ENCODE measurements around the gene OLFM1.

OLFM1 gene

DNA sequence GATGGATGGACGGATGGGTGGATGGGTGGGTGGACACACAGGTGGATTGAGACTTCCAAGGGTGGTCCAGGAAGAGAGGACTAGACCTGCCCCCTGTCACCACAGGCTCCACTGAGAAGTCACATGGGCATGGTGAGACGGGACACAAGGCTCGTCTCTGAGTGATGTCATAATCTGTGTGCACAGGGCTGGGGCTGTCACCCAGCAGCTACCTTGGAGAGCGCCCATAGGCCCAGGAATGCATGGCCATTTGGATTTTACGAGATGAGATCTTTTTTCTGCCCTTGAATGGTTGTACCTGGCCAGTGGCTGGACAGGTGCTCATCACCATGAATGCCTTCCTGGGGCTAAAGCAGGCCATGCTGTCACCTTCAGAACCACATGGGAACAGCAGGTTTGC is 3.1 kb downstream of the OLFM1 start:
- DNase-seq: no peak

GRCh38 chr9:135091545-135091944 is 4.1 kb downstream of the OLFM1 start:
- DNase-seq: no peak

DNA sequence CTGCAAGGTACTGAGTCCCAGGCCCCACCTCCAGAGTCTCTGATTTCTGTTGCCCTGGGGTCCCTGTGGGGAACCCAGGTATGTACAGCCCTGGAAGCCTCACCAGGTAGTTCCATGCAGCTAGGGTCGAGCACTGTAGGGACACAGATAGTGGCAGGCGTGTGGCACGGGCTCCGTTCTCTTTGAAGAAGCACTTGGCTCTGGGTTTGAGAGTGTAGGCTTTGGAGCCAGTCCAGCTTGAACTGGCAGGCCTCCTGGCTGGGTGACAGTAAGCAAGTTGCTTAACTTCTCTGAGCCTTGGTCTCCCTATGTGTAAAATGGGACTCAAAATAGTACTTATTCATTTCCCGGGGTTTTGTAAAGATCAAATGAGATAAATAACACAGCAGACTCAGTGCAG is 5.6 kb downstream of the OLFM1 start:
- no peak for DNase-seq

- no peak for DNase-seq
These were observed 6.6 kb downstream of the OLFM1 start for GRCh38 chr9:135093911-135094584.

DNA sequence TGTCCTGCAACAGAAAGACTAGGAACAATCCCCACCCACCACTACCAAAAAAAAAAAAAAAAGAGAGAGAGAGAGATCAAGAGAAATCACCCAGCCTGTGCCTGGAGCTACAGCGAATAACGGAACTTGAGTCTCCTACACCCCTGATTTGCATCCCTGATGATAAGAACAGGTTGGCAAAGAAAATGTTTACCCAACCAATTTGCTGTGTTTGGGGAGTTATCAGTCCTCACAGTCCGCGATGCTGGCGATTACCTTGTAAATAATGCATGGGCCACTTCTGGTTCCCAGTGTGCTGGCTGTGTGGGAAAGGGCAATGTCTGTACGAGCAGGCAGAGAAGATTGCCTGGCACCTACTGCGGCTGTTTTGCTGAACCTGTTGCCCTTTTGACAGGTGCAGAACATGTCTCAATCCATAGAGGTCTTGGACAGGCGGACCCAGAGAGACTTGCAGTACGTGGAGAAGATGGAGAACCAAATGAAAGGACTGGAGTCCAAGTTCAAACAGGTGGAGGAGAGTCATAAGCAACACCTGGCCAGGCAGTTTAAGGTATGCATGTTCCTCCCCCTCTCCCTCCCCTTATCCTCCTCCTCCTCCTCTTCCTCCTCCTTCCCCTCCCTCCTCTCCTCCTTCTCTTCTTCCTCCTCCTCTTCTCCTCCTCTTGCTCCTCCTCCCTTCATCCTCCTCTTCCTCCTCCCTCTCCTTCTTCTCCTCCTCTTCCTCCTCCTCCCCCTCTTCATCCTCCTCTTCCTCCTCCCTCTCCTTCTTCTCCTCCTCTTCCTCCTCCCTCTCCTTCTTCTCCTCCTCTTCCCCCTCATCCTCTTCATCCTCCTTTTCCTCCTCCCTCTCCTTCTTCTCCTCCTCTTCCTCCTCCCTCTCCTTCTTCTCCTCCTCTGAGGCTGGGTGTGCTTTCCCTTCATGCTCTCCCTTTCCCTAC is 8.3 kb downstream of the OLFM1 start:
- DNase-seq: no peak

- no peak for DNase-seq
These were observed 9.0 kb downstream of the OLFM1 start for GRCh38 chr9:135096408-135096895.

DNA sequence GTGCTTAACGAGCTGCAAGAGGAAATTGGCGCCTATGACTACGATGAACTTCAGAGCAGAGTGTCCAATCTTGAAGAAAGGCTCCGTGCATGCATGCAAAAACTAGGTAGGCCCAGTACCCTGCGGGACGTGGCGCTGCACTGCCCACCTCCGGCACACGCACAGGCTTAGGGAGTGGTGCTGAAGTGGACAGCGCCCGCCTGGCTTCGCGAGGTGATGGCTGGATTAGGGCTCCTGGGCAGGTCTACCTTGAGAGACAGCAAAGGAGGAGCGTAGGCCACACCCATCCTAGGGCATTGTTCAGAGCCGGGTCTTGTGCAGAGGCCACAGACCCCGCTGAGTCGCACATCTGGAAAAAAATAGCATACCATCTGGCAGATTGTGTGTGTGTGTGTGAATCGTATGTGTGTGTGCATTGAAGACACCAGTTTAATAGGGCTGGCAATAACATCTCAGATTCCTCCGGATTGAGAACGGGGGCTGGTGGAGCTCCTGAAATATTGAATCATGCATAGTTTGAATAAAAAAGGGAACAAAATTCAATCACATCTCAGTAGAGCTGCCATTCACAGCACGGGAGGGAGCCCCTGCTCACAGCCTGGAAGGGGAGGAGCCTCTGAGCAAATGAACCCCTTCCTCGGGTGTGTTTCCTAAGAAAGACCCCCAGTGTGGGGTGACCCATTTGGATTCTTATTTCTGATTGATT is 11.1 kb downstream of the OLFM1 start:
- DNase-seq: no peak

DNA sequence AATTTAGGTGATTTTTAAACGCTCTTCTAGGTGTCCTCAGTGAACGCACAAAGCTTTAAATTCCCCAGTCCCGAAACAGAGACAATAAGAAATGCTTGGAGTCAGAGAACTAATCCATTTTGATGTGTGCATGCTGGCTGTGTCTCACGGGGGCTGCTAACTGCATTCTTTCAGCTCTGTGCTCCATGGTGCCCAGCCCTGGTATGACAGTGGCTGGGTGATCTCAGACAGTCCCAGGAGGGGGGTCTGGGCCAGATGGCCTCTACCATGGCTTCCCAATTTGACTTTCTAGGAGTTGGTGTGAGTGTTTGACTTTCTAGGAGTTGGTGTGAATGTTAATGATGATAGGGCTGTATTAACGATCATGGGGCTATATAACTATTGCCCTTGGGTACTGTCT is 12.1 kb downstream of the OLFM1 start:
- DNase-seq: no peak

DNA sequence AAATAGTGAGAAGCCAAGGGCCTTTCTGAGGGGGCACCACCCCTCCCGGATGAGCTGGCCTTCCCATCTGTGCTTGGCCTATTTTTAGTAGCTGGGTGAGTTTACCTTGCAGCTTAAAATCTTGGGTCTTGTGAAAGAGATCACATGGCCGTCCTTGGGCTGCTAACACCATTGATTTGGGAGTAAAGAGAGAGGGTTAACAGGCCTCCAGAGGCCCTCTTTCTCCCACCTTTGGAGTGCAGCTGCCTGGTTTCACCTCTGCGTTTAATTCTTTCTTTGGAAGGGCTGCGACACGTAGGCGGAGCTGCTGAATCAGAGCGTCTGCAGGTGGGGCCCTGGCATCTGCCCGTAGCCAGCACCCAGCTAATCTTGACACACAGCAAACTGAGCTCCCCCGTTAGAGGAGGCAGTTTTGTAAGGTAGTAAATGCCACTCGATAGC is 12.8 kb downstream of the OLFM1 start:
- no peak for DNase-seq

DNA sequence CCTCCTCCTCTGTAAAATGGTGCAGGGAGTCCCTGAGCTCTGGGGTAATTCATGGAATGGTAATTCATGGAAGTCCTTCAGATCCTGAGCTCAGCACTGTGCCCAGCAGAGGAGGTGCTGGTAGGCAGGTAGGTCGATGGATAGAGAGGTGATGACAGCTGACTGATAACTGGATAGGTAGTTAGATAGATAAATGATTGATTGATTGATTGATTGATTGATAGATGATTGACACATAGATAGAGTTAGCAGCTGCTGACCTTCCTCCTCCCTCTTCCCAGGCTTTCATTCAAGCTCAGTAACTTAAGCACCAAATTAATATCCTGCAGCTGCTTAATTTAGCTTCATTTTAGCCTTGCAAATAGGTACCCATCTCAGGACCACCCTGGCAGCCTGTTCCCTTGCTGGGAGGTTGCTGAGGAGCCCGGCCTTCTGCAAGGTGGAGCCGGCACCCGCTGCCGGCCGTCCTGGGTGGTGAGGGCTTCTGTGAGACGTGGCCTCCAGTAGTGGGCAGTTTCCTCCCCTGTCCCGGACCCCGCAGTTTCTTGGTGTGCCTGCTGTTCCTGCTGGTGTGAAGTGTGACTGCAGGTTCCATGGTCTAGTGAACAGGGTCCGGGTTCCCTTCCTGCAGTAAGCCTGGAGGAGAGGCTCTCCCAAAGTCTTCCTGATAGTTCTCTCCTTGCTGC is 13.4 kb downstream of the OLFM1 start:
- DNase-seq: no peak

- DNase-seq: no peak
These were observed 14.0 kb downstream of the OLFM1 start for GRCh38 chr9:135101486-135101885.

DNA sequence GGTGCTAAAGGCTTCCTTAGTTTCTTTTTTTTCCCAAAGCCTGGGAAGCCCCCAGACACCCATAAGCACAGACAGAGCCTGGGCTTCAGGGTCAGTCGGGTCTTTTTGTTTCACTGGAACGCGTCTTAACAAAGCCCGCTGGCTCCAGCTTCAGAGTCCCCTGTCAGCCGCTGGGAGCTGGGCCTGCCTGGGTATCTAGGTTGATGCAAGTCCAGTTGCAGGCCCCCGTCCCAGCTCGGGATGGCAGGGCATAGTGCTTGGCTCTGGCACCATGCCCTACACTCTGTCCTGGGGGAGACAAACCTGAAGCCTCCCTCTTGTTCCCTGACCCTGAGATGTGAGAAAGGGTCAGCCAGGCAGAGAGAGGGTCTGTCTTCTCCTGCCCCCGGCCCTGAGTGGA is 14.5 kb downstream of the OLFM1 start:
- no peak for DNase-seq

GRCh38 chr9:135102331-135102730 is 14.9 kb downstream of the OLFM1 start:
- no peak for DNase-seq

DNA sequence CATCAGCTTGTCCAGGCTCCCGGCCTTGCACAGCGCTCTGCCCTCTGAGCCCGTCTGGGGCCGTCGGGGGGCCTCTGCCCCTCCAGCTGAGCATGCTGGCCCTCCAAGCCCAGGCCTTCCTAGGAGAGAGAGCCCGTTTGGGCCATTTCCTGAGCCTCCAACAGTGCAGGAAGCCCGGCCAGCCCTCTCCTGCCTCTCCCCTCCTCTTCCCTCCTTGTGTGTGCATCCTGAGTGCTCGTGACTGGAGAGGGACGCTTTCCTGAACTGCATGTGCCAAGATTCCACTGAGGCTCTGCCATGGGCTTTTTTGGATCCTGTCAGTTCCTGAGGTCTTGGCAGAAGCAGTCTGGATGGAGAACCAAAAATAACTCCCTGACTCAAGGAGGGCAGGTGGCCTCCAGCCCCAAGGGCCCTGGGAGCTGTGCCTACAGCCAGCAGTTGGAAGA is 15.6 kb downstream of the OLFM1 start:
- DNase-seq: no peak

- DNase-seq: no peak
These were observed 16.6 kb downstream of the OLFM1 start for GRCh38 chr9:135103931-135104639.

DNA sequence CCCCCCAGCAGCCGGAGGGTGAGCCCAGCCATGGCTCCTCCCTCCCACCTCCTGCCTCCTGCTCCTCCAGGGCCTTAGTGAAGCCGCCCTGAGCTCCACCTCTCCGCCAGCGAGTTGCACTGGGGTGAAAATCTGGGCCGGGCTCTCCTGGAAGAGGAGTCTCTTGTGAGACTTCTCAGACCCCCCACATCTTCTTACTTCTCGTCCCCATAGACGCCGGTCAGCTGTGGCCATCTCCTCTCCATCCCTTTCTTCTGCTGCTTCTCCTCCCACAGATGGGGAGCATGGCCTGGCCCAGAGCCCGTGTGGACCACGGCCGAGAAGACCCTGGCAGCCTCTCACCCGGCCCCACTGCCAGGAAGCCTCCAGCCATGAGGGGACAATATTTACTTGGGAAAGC is 17.3 kb downstream of the OLFM1 start:
- no peak for DNase-seq

GRCh38 chr9:135105211-135105745 is 17.8 kb downstream of the OLFM1 start:
- no peak for DNase-seq

- DNase-seq: no peak
These were observed 18.5 kb downstream of the OLFM1 start for GRCh38 chr9:135105938-135106491.

GRCh38 chr9:135106551-135107270 is 19.2 kb downstream of the OLFM1 start:
- DNase-seq: no peak

DNA sequence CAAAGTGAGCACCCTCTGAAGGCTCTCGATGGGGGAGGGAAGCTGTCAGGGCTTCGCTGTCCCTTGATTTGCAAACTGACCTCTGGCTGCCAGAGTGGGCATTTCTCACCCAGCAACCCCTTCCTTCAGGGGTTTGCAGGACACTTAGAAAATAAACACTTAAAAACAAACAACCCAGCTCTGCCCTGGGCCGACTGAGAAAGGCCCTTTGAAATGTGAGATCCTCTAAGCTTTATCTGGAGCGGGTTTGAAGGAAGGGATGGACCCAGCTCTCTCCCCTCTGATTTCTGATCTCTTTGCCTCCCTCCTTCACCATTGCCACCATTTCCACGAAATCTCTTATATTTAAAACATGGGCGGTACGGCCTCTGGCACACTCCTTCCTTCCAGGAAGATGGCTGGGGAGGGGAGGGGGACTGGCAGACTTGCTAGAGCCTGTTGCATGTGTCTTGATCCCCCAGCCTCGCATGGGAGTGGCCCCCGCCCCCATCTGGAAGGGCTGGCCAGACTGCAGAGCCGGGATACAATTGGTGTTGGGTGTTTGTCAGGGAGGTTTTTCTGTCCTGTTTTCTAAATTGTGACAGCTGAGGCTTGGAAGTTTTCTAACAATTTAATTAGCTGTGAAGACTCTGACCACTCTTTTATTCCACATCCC is 20.2 kb downstream of the OLFM1 start:
- DNase-seq: no peak

Measured in stimulated activated CD4-positive, alpha-beta T cell treated with anti-CD3 and anti-CD28 coated beads, Interleukin-4, amount 100 ng/mL, for 4 hours (primary cell).